Endodermal cell (in vitro differentiated cells): ENCODE measurements around the gene MRGPRE. TPM values are rescaled to one million over a fixed set of nuclear protein-coding genes. Genes with fewer than 3 reads are reported as not detected.

Experiments used
- DNase-seq: peaks from one replicate; pipeline ENCODE4 v3.0.0-alpha.2; 2017
- H3K27ac ChIP-seq: 2 replicates; pipeline ENCODE4 v1.5.1; 2013; ENCODE audit warnings: mild to moderate bottlenecking, low read depth, low read length, moderate library complexity
- H3K27me3 ChIP-seq: 2 replicates; pipeline ENCODE4 v1.6.1; 2013; ENCODE audit warnings: mild to moderate bottlenecking, low read length, moderate library complexity; ENCODE audit not compliant: insufficient read depth, control insufficient read depth, poor library complexity, severe bottlenecking
- H3K36me3 ChIP-seq: 2 replicates; pipeline ENCODE4 v1.7.0; 2013; ENCODE audit warnings: mild to moderate bottlenecking, low read length, moderate library complexity; ENCODE audit not compliant: control insufficient read depth, insufficient read depth
- H3K4me1 ChIP-seq: one replicate; pipeline ENCODE4 v1.7.0; 2013; ENCODE audit warnings: low read length; ENCODE audit not compliant: control insufficient read depth, insufficient read depth
- H3K4me3 ChIP-seq: 2 replicates; pipeline ENCODE4 v1.5.1; 2013; ENCODE audit warnings: mild to moderate bottlenecking, low read length, moderate library complexity
- H3K9ac ChIP-seq: 2 replicates; pipeline ENCODE4 v1.6.1; 2013; ENCODE audit warnings: mild to moderate bottlenecking, low read length, moderate library complexity; ENCODE audit not compliant: poor library complexity, severe bottlenecking; ENCODE audit errors: extremely low read depth
- H3K9me3 ChIP-seq: 2 replicates; pipeline ENCODE4 v1.6.1; 2013; ENCODE audit warnings: mild to moderate bottlenecking, low read length, moderate library complexity; ENCODE audit not compliant: control insufficient read depth
- H3K27ac Mint-ChIP-seq: 2 replicates; pipeline ENCODE4 v1.8.0; 2020; ENCODE audit warnings: mixed read lengths
- H3K27me3 Mint-ChIP-seq: 2 replicates; pipeline ENCODE4 v1.8.0; 2021; ENCODE audit warnings: mild to moderate bottlenecking, mixed read lengths; ENCODE audit not compliant: insufficient read depth
- H3K36me3 Mint-ChIP-seq: 2 replicates; pipeline ENCODE4 v1.8.0; 2020; ENCODE audit warnings: low read depth, mixed read lengths
- H3K4me1 Mint-ChIP-seq: 2 replicates; pipeline ENCODE4 v1.8.0; 2020; ENCODE audit warnings: mixed read lengths
- H3K4me3 Mint-ChIP-seq: 2 replicates; pipeline ENCODE4 v1.8.0; 2020; ENCODE audit warnings: mild to moderate bottlenecking, moderate library complexity, mixed read lengths
- H3K9me3 Mint-ChIP-seq: 2 replicates; pipeline ENCODE4 v1.8.0; 2020; ENCODE audit warnings: mild to moderate bottlenecking, mixed read lengths
- CTCF ChIP-seq: fragments of 200-600 bp; sonication (generic); conservative IDR thresholded peaks from 2 replicates; pipeline ENCODE4 v1.5.0; 2021; ENCODE audit warnings: antibody characterized with exemption, mild to moderate bottlenecking
- WGBS, 2 experiments: methylation state at CpG; one replicate each; pipeline versions ENCODE4 v1.1.5 to v1.1.7; 2013; ENCODE audit warnings: missing lambda C conversion rate in 2 of 2, mixed read lengths in 1 of 2; ENCODE audit not compliant: insufficient coverage in 1 of 2, insufficient read length in 1 of 2; 5-methylcytosine and 5-hydroxymethylcytosine counted together
- total RNA-seq, 2 donors: library from RNA; stranded (reverse); fragmentation: NEBNext Ultra II Directional in 1 of 2; extraction: Animal tissue kit (Norgen Biotek cat#: 25700) in 1 of 2; gene quantifications; 2 replicates in 1 of 2; 3 replicates in 1 of 2; pipeline ENCODE4 v1.2.1, GENCODE V29; 2021

MRGPRE gene
- total RNA-seq, 2 donors from 2014 or later = not detected

- no peak for TF ChIP-seq CTCF
- peaks cover 50% of the 10 kb centered on the region for H3K27me3 Mint-ChIP-seq
- no peak overlapping the region for H3K9ac ChIP-seq
- no peak overlapping the region for H3K27ac Mint-ChIP-seq
- peaks cover 10% of the 10 kb centered on the region for H3K9me3 Mint-ChIP-seq
- H3K9me3 ChIP-seq = peaks cover 12% of the 10 kb centered on the region
- no peak overlapping the region for H3K4me3 ChIP-seq
- peak; percentile 52 for DNase-seq
- no peak overlapping the region for H3K27ac ChIP-seq
- H3K4me3 Mint-ChIP-seq = no peak overlapping the region
- no peaks in the 10 kb centered on the region for H3K36me3 Mint-ChIP-seq
- no peaks in the 10 kb centered on the region for H3K36me3 ChIP-seq
- 81 to 82% methylated on average over 13 to 17 of the region's 17 CpGs for WGBS, 2 experiments
- peaks cover 16% of the 10 kb centered on the region for H3K27me3 ChIP-seq
- no peaks in the 10 kb centered on the region for H3K4me1 ChIP-seq
- H3K4me1 Mint-ChIP-seq = no peaks in the 10 kb centered on the region
Measured at GRCh38 chr11:3215346-3216026, 16.7 kb downstream of the MRGPRE start.

- DNase-seq = no peak
Measured at GRCh38 chr11:3214420-3214699, 17.9 kb downstream of the MRGPRE start.

GRCh38 chr11:3213659-3214419, 18.4 kb downstream of the MRGPRE start:
- Mint-ChIP-seq H3K27ac (no peak overlapping the region), H3K27me3 (peaks cover 43% of the 10 kb centered on the region), H3K4me3 (no peak overlapping the region), H3K4me1 (no peaks in the 10 kb centered on the region), H3K36me3 (no peaks in the 10 kb centered on the region), H3K9me3 (peaks cover 10% of the 10 kb centered on the region)
- Histone ChIP-seq H3K27me3 (peaks cover 26% of the 10 kb centered on the region), H3K4me1 (no peaks in the 10 kb centered on the region), H3K4me3 (no peak overlapping the region), H3K9me3 (peaks cover 12% of the 10 kb centered on the region), H3K9ac (no peak overlapping the region), H3K27ac (no peak overlapping the region), H3K36me3 (no peaks in the 10 kb centered on the region)
- TF ChIP-seq CTCF = no peak
- 78 to 84% methylated on average over 17 to 24 of the region's 24 CpGs for WGBS, 2 experiments
- DNase-seq = peak; percentile 49

More at GRCh38 chr11:3214420-3214699, 17.9 kb downstream of the MRGPRE start:
- TF ChIP-seq CTCF = no peak
- Histone ChIP-seq H3K4me1 (no peaks in the 10 kb centered on the region), H3K27ac (no peak overlapping the region), H3K9me3 (peaks cover 12% of the 10 kb centered on the region), H3K27me3 (peaks cover 21% of the 10 kb centered on the region), H3K36me3 (no peaks in the 10 kb centered on the region), H3K9ac (no peak overlapping the region), H3K4me3 (no peak overlapping the region)
- 67 to 97% methylated on average over 3 to 4 of the region's 4 CpGs for WGBS, 2 experiments
- Mint-ChIP-seq H3K27ac (no peak overlapping the region), H3K4me1 (no peaks in the 10 kb centered on the region), H3K27me3 (peaks cover 44% of the 10 kb centered on the region), H3K9me3 (peaks cover 10% of the 10 kb centered on the region), H3K4me3 (no peak overlapping the region), H3K36me3 (no peaks in the 10 kb centered on the region)
